Renal pelvis (tissue), 4 donors: ENCODE data around the gene RTN4RL1. TPM values are rescaled to one million over a fixed set of nuclear protein-coding genes. Genes with fewer than 3 reads are reported as not detected.
"Not testable (repeated sequence)": the region's sequence is repeated elsewhere in the genome, so short reads cannot be mapped to it uniquely, and the experiment has no call there.

Source experiments
- DNase-seq: peaks from one replicate; pipeline ENCODE4 v3.0.0-alpha.2; 2013
- polyA plus RNA-seq, 3 donors: library from polyadenylated mRNA; unstranded; fragments of 120-200 nt; gene quantifications; one replicate each; pipeline ENCODE4 v1.2.1, GENCODE V29; 2013; ENCODE audit not compliant: insufficient read length in 3 of 3

Gene RTN4RL1
- polyA plus RNA-seq, 3 donors: 1.4 to 1.9 (median 1.7) TPM

- no peak for DNase-seq
Observed at GRCh38 chr17:2028234-2028614, 3.1 kb upstream of the RTN4RL1 start.

- no peak for DNase-seq
Observed at GRCh38 chr17:2027528-2028233, 2.5 kb upstream of the RTN4RL1 start.

- DNase-seq: peak; percentile 77
Observed at GRCh38 chr17:2025622-2026309, 632 bp upstream of the RTN4RL1 start.

- no peak for DNase-seq
Observed at GRCh38 chr17:2024572-2025219, 438 bp downstream of the RTN4RL1 start.

- DNase-seq: peak; percentile 80
Observed at GRCh38 chr17:2023692-2024571, 1.2 kb downstream of the RTN4RL1 start.

- no peak for DNase-seq
Observed at GRCh38 chr17:2023256-2023655, 1.9 kb downstream of the RTN4RL1 start.

GRCh38 chr17:2022647-2023240 lies 2.4 kb downstream of the RTN4RL1 start:
- no peak for DNase-seq

- DNase-seq: no peak
Observed at GRCh38 chr17:2020721-2021120, 4.4 kb downstream of the RTN4RL1 start.

- no peak for DNase-seq
Observed at GRCh38 chr17:2019723-2020122, 5.4 kb downstream of the RTN4RL1 start.

- no peak for DNase-seq
Observed at GRCh38 chr17:2018716-2019510, 6.2 kb downstream of the RTN4RL1 start.

- no peak for DNase-seq
Observed at GRCh38 chr17:2017274-2017941, 7.7 kb downstream of the RTN4RL1 start.

- DNase-seq: no peak
Observed at GRCh38 chr17:2016494-2016893, 8.6 kb downstream of the RTN4RL1 start.

GRCh38 chr17:2015314-2015713 lies 9.8 kb downstream of the RTN4RL1 start:
- DNase-seq: no peak

- no peak for DNase-seq
Observed at GRCh38 chr17:2013994-2014317, 11.2 kb downstream of the RTN4RL1 start.

- not testable (repeated sequence) for DNase-seq
Observed at GRCh38 chr17:2013220-2013993, 11.7 kb downstream of the RTN4RL1 start.

GRCh38 chr17:2012499-2012898 lies 12.6 kb downstream of the RTN4RL1 start:
- DNase-seq: no peak

- no peak for DNase-seq
Observed at GRCh38 chr17:2011411-2012371, 13.4 kb downstream of the RTN4RL1 start.

GRCh38 chr17:2009737-2010136 lies 15.4 kb downstream of the RTN4RL1 start:
- no peak for DNase-seq
